ENCODE measurements around the gene STX11.

The STX11 gene

DNA sequence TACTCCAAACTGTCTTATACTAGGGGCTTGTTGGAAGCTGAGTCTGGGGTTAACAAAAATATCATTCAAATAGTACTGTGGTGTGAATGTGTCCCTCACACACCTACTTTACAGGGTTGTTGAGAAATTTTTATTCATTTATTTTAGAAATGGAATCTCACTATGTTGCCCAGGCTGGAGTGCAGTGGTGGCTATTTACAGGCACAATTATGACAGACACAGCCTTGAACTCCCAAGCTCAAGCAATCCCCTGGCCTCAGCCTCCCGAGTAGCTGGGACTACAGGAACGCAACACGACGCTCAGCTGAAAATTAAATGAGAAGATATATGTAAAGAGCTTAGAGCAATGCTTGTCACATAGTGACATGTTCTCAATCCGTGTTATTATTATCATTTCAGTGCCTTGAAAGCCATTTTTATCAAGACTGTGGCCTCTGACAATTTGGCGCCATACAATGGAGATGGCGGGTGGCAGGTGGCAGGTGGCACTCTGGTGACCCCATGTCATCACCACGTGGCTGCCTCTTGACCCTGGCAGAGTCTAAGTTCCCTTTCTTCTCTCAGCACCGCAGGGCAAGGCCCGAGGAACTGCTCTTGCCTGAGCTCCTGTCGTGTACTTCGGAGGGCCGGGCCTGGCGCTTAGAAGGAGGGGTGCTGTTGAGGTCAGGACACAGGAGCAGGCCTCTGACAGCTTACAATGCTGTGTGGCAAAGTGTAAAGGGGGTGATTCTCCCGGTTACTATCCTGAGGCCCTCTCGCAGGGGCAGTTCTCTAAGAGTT lies 64.5 kb downstream of the STX11 start:
- DNase-seq: peak in 2 of 56 donors; percentile 25 to 39

DNA sequence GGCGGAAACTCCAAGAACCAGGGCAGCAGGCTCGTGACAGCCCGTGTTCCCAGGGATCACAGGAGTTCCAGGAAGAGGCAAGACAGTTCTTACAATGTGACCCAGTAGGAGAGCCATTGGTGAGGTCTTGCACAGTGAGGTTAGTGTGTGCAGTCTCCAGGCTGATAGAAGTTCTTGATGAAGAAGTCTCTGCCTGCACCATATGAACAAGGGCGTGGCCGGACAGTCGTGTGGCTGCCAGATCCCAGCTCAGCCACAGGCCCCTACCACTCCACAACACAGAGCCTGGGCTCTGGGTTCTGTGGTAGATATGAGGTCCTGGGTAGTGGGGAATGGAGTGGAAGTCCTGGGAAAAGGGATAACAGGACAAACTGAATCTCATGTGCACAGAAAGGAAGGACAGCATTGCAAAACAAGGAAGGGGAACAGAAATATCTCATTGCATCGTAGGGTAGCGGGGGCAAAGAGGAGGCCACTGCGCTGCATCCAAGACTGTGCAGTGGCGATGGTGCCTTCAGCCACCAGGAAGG lies 65.2 kb downstream of the STX11 start:
- DNase-seq: peak in 19 of 56 donors; percentile 5 to 63 (median 44)

DNA sequence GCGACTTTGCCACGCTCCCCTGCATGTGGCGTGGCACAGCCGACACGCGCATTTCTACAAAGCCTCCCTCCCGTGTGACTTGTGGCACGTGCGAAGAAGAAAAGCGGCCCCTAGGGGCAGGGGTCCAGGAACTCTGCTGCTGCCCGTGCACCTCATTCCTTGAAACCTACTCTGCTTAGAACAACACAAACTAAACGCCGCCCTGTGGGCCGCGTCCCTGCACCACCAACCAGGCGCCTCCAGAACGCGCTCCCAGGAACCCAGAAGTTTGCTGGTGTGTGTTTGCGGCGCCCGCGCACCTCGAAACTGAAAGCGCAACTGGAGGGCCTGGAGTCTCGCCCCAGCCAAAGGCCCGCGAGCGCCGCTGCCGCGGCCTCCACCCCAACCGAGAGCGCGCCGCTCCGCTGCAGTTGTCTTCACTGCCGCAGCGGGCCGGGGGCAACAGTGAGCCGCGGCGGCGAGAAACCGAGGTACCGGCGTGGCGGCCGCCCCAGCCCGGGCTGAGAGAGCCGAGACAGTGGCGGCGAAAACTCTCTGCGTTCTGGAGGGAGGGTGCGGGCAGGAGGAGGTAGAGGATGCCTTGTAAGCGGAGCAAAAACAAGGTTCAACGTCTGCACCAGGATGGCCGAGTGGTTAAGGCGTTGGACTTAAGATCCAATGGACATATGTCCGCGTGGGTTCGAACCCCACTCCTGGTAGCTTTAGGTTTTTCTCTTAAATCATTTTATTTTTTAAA lies 65.8 kb downstream of the STX11 start:
- peak; percentile 58 to 97 (median 92) for DNase-seq

DNA sequence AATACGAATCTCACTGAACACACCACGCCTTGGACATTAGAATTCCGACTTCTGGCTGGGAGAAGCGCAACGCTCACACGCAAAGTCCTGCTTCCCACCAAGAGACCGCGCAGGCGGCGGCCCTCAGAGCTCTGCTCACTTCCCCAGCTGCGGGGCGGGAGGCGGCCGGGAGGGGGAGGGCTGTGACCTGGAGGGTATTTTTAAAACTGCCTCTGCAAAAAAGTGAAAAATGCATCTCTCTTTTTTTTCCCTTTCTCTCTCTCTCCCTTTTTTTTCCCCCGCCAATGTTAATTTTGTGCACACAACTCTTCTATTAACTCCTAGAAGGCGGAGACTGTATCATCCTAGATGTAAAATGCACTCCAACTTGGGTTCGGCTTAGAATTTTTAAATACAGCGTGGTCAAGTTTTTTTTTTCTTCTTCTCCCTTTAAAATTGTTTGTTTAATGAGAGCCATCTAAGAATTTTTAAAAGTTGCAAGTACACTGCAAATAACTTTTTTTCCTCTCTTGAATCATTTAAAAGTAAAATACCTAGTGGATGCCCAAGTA lies 66.4 kb downstream of the STX11 start:
- DNase-seq: peak in 13 of 56 donors; percentile 51 to 80 (median 69)

DNA sequence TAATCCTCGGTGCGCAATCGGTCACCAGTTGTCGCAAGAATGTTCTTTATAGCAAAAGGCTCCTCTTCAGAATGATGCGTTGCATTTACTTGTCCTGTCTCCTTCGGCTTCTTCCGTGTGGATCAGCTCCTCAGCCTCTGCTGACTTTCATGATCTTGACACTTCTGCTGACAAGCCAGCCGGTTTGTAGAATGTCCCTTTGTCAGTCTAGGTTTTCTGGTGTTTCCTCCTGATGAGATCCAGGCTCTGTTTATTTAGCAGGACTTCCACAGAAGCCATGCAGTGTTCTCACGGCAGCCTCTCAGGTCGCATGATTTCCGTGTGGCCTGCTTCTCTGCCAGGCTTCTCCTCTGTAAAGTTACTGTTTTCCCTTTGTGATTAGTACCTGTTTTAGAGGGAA lies 66.9 kb downstream of the STX11 start:
- DNase-seq: peak in 2 of 56 donors; percentile 4 to 17

DNA sequence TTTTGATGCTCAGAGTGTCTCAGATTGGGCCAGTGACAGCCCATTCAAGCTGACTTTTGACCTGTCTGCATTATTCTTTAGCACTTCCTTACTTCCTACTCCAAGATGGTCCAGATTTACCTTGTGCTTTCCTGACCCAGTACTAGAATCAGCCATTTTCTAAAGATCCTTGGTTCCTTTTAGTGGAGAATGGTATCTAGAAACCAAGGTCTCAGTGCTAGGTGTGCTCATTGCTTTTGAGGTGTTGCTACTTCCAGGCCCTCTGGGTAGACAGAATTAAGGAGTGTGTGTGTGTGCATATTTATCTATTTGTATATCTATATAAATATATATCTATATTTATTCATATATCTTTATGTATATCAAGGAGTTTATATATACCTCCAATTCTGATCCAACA lies 67.5 kb downstream of the STX11 start:
- DNase-seq: no peak

DNA sequence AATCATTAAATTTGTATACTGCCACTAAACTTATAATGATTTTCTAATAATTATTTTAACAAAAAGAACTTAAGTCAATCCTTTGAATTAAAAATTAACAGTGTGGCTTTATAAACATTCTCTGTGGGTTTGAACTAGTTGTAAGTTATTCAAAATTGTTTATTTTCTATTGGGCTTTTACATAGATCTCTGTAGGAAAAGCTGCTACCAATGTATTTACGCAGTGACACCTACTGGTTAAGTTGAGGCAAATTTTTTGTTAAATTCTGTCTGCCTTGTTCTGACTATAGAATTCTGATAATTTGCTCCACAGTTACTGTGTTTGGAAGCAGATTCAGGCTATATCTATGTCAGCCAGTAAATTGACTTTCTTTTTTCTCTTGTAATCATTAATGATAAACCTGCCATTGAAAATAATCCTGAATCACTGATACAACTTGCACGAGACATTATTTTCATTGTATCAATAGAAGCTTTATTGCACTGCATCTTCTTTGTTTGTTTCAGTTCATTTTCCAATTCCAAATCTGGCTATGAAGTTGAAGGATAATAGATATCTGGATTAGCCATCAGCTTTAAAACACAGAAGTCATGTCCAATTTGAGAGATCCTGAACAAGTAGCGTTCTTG lies 68.9 kb downstream of the STX11 start:
- no peak for DNase-seq

DNA sequence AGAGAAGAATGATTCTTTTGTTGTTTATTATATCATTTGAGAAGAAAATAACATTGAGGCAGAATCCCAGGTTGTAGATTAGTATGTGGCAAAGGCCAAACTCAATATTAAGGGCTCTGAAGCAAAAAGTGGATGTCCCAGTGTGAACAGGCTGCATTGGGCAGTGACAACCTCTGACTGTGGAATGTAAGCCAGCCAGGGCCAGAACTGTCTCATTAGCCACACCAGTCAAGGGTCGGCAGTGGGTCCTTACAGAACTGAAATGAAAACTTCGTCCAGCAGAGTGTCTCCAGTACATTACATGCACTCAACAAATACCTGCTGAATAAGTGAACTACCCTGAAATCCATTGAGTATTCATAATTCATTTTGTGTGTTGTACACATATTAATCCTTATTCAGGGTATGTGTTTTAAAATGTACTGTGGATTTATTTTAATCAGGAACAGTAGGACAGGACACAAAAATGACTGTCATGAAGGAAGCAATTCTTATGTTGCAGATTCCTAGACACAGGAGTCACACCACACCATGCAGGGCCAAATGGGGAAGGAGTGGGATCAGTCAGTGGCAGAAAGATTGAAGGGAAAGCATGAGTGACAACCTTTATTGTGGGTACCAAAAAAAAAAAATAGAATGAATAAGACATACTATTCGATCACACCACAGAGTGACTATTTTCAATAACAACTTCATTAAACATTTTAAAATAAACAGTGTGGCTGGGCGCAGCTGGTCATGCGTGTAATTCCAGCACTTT lies 69.9 kb downstream of the STX11 start:
- no peak for DNase-seq

DNA sequence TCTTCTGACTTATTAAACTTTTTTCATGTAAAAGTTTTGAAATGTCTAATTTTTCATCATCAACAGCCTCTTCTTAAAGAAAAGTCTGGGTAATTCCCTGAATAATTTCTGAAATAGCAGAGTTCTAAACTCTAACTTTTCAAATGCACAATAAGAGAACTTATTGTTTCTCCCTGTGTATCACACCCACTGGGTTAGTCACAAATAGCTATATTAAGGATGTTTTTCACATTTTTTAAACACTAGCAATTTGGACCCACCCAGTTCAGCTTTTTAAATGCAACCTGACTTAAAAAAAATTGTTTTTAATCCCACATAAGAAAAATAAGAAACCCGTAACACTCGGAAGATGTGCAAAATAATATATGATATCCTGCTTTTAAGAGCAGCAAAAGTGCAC lies 73.4 kb downstream of the STX11 start:
- DNase-seq: no peak

DNA sequence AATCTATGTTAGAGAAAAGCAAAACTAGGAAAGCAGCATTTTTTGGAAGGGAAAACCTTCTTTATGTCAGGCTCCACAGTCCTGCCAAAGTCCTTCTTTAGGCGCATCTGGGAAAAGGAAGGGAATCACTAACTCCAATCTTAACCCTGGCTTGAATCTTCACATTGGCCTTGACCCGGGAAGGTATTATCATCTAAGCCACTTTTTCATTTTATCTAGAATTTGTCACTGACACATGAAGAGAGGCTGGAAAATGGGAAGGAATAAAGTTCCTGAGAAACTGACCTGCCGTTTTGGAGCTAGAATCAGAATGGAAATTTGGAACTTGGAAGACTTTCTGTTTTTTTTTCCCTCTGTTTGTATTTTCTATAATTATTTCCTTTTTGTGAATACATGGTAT lies 81.4 kb downstream of the STX11 start:
- DNase-seq: no peak

DNA sequence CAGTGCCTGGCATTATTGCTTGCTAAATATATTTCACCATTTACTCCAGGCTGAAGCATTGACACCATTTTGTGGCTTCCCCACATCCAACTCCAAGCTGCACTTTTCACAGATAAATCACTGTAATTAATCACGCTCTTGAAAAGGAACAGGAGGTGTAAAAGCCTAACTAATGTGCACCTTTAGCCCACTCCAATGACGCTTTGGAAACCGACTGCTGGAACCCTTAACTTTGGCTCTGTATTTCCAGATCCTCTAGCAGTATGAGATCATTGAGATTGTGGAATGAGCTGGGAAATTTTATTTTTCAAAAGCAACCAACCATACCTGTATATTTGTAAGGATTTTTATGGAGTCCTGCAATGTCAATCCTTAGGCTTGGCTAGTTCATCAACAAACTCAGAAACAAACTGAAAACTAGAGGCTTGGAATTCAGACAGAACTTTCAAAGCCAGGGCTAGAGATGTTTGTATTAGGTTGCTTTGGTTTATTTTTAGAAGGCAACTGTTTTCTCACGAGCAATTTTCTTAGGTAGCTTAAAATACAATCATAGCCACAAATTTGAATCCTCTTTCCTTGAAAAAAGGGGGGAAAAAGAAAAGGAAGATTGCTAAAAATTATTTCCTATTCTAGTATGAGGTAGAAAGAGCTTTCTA lies 82.0 kb downstream of the STX11 start:
- no peak for DNase-seq

DNA sequence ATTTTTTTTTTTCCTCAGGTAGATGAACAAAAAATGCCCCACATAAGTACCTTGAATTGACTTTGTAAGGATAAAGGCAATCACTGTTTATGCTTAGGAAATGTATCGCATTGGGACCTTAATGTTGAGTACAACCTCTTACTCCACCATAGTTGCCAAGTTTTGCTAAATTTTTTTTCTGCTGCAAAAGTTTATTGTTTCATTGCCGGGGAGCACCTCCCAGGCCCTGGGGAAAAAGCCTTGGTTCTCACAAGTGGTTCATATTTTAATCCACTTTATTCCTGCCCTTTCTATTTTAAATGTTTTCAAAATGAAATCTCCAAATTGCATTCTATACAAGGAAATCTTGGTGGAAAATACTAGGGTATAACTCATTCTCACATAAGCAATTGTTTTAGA lies 82.5 kb downstream of the STX11 start:
- no peak for DNase-seq

DNA sequence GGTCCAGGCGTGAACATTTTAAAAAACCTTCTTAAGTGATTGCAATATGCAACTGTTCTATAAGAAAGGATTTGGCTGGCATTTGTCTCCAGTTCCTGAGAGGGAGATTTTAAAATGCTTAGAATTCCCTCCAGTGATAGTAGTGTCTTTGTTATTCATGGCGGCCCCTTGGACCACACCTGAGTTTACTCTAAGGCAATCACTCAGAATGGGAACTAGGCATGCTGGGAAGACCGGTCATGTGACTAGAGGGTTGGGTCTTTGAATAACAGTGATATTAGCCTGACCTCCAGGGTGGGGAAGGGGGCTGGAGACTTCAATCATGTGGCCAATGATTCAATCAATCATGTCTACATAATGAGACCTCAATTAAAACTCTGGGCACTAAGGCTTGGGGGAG lies 84.1 kb downstream of the STX11 start:
- no peak for DNase-seq

DNA sequence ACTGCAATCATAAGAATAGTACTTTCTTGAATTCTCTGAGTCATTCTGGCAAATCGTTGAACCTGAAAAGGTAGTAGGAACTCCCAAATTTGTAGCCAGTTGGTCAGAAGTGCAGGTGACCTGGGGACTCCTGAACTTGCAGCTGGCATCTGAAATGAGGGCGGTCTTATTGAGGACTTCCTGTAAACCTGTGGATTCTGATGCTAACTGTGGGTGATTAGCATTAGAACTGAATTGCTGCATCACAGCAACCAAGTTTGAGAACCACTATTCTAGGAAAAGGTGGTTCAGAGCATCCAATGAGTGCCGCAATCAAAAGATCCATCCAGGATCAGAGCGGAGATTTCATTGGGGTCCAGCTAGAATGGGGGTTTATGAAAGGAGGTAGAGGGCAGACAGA lies 84.6 kb downstream of the STX11 start:
- DNase-seq: no peak
